NCI-H510A treated with DMSO at 0.1 percent for 48 hours (cell line): Measurements from ENCODE around the gene CACNA1S.

ENCODE experiments used
- DNase-seq: peaks from one replicate; lab custom pipeline; 2025; lab: John Stamatoyannopoulos, UW

The CACNA1S gene

GRCh38 chr1:201061886-201062285, 50.3 kb downstream of the CACNA1S start:
- no peak for DNase-seq

- no peak for DNase-seq
Observed at GRCh38 chr1:201061049-201061448, 51.2 kb downstream of the CACNA1S start.

- DNase-seq, result peak; percentile 17
Observed at GRCh38 chr1:201060586-201060985, 51.6 kb downstream of the CACNA1S start.

GRCh38 chr1:201059871-201060555, 52.2 kb downstream of the CACNA1S start:
- no peak for DNase-seq

GRCh38 chr1:201059401-201059800, 52.8 kb downstream of the CACNA1S start:
- DNase-seq, result no peak

- DNase-seq, result peak; percentile 53
Observed at GRCh38 chr1:201054091-201054543, 58.1 kb downstream of the CACNA1S start.

- DNase-seq, result no peak
Observed at GRCh38 chr1:201053155-201053860, 58.9 kb downstream of the CACNA1S start.

GRCh38 chr1:201051399-201051798, 60.8 kb downstream of the CACNA1S start:
- no peak for DNase-seq

GRCh38 chr1:201050515-201051277, 61.5 kb downstream of the CACNA1S start:
- DNase-seq, result no peak

- DNase-seq, result no peak
Observed at GRCh38 chr1:201049248-201049831, 62.9 kb downstream of the CACNA1S start.

- DNase-seq, result no peak
Observed at GRCh38 chr1:201048521-201048920, 63.7 kb downstream of the CACNA1S start.

- DNase-seq, result no peak
Observed at GRCh38 chr1:201044119-201044518, 68.1 kb downstream of the CACNA1S start.

GRCh38 chr1:201042779-201043461, 69.3 kb downstream of the CACNA1S start:
- DNase-seq, result peak; percentile 75

- no peak for DNase-seq
Observed at GRCh38 chr1:201041011-201041410, 71.2 kb downstream of the CACNA1S start.

GRCh38 chr1:201039876-201040275, 72.3 kb downstream of the CACNA1S start:
- no peak for DNase-seq

GRCh38 chr1:201039418-201039817, 72.8 kb downstream of the CACNA1S start:
- no peak for DNase-seq

- DNase-seq, result no peak
Observed at GRCh38 chr1:201038186-201038876, 73.9 kb downstream of the CACNA1S start.

GRCh38 chr1:201036188-201036842, 75.9 kb downstream of the CACNA1S start:
- DNase-seq, result peak; percentile 17

- no peak for DNase-seq
Observed at GRCh38 chr1:201034671-201035070, 77.6 kb downstream of the CACNA1S start.

- DNase-seq, result no peak
Observed at GRCh38 chr1:201032408-201032807, 79.8 kb downstream of the CACNA1S start.

GRCh38 chr1:201028461-201028889, 83.8 kb downstream of the CACNA1S start:
- no peak for DNase-seq
